Vagina (tissue), 2 donors: Measurements from ENCODE around the gene LGR6.

ENCODE experiments used
- CTCF ChIP-seq, 3 experiments: fragments of 450-650 bp in 2 of 3; fragments of 200-600 bp in 1 of 3; sonication (generic) in 1 of 3; IDR thresholded peaks; one replicate each; pipeline ENCODE4 v1.5.1; 2017 to 2019; ENCODE audit warnings: antibody characterized with exemption in 3 of 3, mild to moderate bottlenecking in 2 of 3, moderate library complexity in 2 of 3
- POLR2AphosphoS5 ChIP-seq, 2 donors: sonication (generic); formaldehyde crosslinking; IDR thresholded peaks; one replicate each; pipeline ENCODE4 v1.9.0; 2017; ENCODE audit warnings: antibody characterized with exemption in 2 of 2, mild to moderate bottlenecking in 2 of 2, low read depth in 1 of 2; ENCODE audit not compliant: insufficient read depth in 1 of 2

GRCh38 chr1:202291001-202291400 is 97.4 kb downstream of the LGR6 start:
- no peak for TF ChIP-seq POLR2AphosphoS5 (IDR thresholded peaks at IDR 0.05; ENCODE audit: insufficient read depth in 1 of 2, low read depth in 1 of 2)
- TF ChIP-seq CTCF (IDR thresholded peaks at IDR 0.05) = no peak
